Liver (tissue), 2 donors: ENCODE data around the gene ZNF669.

Source experiments
- TF ChIP-seq, protein P1 (sequence below): fragments of 150-350 bp; IDR thresholded peaks from 2 replicates; pipeline ENCODE4 v1.5.1; 2017; ENCODE audit warnings: improper control_type of control experiment, low read depth, low read length; ENCODE audit not compliant: missing input control
- TF ChIP-seq, protein P2 (sequence below): IDR thresholded peaks from 2 replicates; pipeline ENCODE4 v1.6.1; 2016; ENCODE audit warnings: antibody characterized with exemption
- TF ChIP-seq, protein P3 (sequence below): IDR thresholded peaks from 2 replicates; pipeline ENCODE4 v1.6.1; 2016; ENCODE audit warnings: antibody characterized with exemption
- donor health status: healthy.

DNA sequence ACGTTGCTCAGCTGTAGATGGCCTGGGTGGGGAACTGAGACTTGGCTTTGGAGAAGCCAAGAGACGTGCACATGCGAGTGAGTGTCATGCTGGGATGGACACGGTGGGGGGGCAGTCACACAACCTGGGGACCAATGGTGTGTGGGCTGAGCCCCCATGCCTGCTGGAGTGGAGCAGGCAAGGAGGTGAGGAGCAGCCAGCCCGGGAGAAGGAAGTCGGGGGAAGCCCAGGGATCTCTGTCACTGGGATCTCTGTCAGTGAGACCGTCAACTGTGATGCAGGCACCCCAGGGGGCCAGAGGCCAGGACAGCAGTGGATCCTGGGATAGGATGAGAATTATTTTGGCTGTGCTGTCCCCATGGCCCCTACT lies 11.0 kb upstream of the ZNF669 start:
- TF ChIP-seq, protein P1, sequence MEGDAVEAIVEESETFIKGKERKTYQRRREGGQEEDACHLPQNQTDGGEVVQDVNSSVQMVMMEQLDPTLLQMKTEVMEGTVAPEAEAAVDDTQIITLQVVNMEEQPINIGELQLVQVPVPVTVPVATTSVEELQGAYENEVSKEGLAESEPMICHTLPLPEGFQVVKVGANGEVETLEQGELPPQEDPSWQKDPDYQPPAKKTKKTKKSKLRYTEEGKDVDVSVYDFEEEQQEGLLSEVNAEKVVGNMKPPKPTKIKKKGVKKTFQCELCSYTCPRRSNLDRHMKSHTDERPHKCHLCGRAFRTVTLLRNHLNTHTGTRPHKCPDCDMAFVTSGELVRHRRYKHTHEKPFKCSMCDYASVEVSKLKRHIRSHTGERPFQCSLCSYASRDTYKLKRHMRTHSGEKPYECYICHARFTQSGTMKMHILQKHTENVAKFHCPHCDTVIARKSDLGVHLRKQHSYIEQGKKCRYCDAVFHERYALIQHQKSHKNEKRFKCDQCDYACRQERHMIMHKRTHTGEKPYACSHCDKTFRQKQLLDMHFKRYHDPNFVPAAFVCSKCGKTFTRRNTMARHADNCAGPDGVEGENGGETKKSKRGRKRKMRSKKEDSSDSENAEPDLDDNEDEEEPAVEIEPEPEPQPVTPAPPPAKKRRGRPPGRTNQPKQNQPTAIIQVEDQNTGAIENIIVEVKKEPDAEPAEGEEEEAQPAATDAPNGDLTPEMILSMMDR, result no peak
- TF ChIP-seq, protein P2, sequence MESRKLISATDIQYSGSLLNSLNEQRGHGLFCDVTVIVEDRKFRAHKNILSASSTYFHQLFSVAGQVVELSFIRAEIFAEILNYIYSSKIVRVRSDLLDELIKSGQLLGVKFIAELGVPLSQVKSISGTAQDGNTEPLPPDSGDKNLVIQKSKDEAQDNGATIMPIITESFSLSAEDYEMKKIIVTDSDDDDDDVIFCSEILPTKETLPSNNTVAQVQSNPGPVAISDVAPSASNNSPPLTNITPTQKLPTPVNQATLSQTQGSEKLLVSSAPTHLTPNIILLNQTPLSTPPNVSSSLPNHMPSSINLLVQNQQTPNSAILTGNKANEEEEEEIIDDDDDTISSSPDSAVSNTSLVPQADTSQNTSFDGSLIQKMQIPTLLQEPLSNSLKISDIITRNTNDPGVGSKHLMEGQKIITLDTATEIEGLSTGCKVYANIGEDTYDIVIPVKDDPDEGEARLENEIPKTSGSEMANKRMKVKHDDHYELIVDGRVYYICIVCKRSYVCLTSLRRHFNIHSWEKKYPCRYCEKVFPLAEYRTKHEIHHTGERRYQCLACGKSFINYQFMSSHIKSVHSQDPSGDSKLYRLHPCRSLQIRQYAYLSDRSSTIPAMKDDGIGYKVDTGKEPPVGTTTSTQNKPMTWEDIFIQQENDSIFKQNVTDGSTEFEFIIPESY, result no peak
- TF ChIP-seq, protein P3, sequence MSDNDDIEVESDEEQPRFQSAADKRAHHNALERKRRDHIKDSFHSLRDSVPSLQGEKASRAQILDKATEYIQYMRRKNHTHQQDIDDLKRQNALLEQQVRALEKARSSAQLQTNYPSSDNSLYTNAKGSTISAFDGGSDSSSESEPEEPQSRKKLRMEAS, result no peak
